DMS114 treated with DMSO at 0.1 percent for 48 hours (cell line): Measurements from ENCODE around the gene NUP54.

Experiments used
- DNase-seq: peaks from one replicate; lab custom pipeline; 2025; ENCODE audit not compliant: unreplicated experiment; lab: John Stamatoyannopoulos, UW

The NUP54 gene

GRCh38 chr4:76147454-76148141, 599 bp downstream of the NUP54 start:
- peak; percentile 6 for DNase-seq

GRCh38 chr4:76144546-76144945, 3.7 kb downstream of the NUP54 start:
- DNase-seq: no peak

- no peak for DNase-seq
These were observed 7.0 kb downstream of the NUP54 start for GRCh38 chr4:76141241-76141640.

- no peak for DNase-seq
These were observed 20.4 kb downstream of the NUP54 start for GRCh38 chr4:76127754-76128153.

GRCh38 chr4:76125816-76126215, 22.4 kb downstream of the NUP54 start:
- DNase-seq: no peak

GRCh38 chr4:76120199-76120598, 28.0 kb downstream of the NUP54 start:
- no peak for DNase-seq

GRCh38 chr4:76117536-76117935, 30.7 kb downstream of the NUP54 start:
- DNase-seq: no peak

GRCh38 chr4:76116821-76117220, 31.4 kb downstream of the NUP54 start:
- DNase-seq: no peak

- no peak for DNase-seq
These were observed 39.6 kb downstream of the NUP54 start for GRCh38 chr4:76108467-76109181.

- DNase-seq: no peak
These were observed 41.8 kb downstream of the NUP54 start for GRCh38 chr4:76106442-76106841.

GRCh38 chr4:76105652-76106051, 42.5 kb downstream of the NUP54 start:
- DNase-seq: no peak

- no peak for DNase-seq
These were observed 52.1 kb downstream of the NUP54 start for GRCh38 chr4:76096076-76096475.

- no peak for DNase-seq
These were observed 52.6 kb downstream of the NUP54 start for GRCh38 chr4:76095568-76095967.

- no peak for DNase-seq
These were observed 57.1 kb downstream of the NUP54 start for GRCh38 chr4:76091052-76091451.

- no peak for DNase-seq
These were observed 57.9 kb downstream of the NUP54 start for GRCh38 chr4:76090241-76090691.

GRCh38 chr4:76088719-76089118, 59.5 kb downstream of the NUP54 start:
- DNase-seq: no peak

GRCh38 chr4:76087007-76087769, 61.0 kb downstream of the NUP54 start:
- no peak for DNase-seq

GRCh38 chr4:76084542-76084941, 63.7 kb downstream of the NUP54 start:
- DNase-seq: no peak

GRCh38 chr4:76083386-76083988, 64.7 kb downstream of the NUP54 start:
- DNase-seq: no peak

- DNase-seq: no peak
These were observed 70.1 kb downstream of the NUP54 start for GRCh38 chr4:76078033-76078613.

- no peak for DNase-seq
These were observed 73.1 kb downstream of the NUP54 start for GRCh38 chr4:76074993-76075600.
